Neural crest cell (in vitro differentiated cells): ENCODE data around the gene ARL8A. TPM values are rescaled to one million over a fixed set of nuclear protein-coding genes. Genes with fewer than 3 reads are reported as not detected.
A peak's percentile ranks its signal among the peaks of the same experiment; 100 is the strongest.

Experiments used
- DNase-seq: peaks from one replicate; pipeline ENCODE4 v3.0.0; 2021; ENCODE audit warnings: low read depth, mixed read lengths, low spot score
- H3K27ac Mint-ChIP-seq: one replicate; pipeline ENCODE4 v1.8.0; 2021; ENCODE audit warnings: mild to moderate bottlenecking, mixed read lengths; ENCODE audit not compliant: unreplicated experiment
- H3K27me3 Mint-ChIP-seq: 2 replicates; pipeline ENCODE4 v1.8.0; 2021; ENCODE audit warnings: low read depth, mild to moderate bottlenecking, mixed read lengths
- H3K36me3 Mint-ChIP-seq: 2 replicates; pipeline ENCODE4 v1.8.0; 2021; ENCODE audit warnings: low read depth, mild to moderate bottlenecking, mixed read lengths
- H3K4me1 Mint-ChIP-seq: 2 replicates; pipeline ENCODE4 v1.8.0; 2021; ENCODE audit warnings: mixed read lengths
- H3K4me3 Mint-ChIP-seq: one replicate; pipeline ENCODE4 v1.8.0; 2021; ENCODE audit warnings: mild to moderate bottlenecking, mixed read lengths
- H3K9me3 Mint-ChIP-seq: 2 replicates; pipeline ENCODE4 v1.8.0; 2021; ENCODE audit warnings: mixed read lengths
- total RNA-seq: library from RNA; stranded (reverse); gene quantifications from 2 replicates; pipeline ENCODE4 v1.2.1, GENCODE V29; 2021
- TF ChIP-seq, protein P1 (sequence below): fragments of 200-600 bp; sonication (generic); conservative IDR thresholded peaks from 2 replicates; pipeline ENCODE4 v1.5.0; 2021; ENCODE audit warnings: antibody characterized with exemption, mild to moderate bottlenecking

The ARL8A gene
- total RNA-seq, 1 donor from 2014 or later = 50.9 TPM

GRCh38 chr1:202101184-202101583, 43.4 kb downstream of the ARL8A start:
- no peaks in the 10 kb centered on the region for H3K27me3 Mint-ChIP-seq
- H3K4me1 Mint-ChIP-seq = peaks cover 13% of the 10 kb centered on the region
- H3K9me3 Mint-ChIP-seq = no peaks in the 10 kb centered on the region
- no peak overlapping the region for H3K4me3 Mint-ChIP-seq
- H3K36me3 Mint-ChIP-seq = no peaks in the 10 kb centered on the region
- DNase-seq = no peak
- TF ChIP-seq, protein P1, sequence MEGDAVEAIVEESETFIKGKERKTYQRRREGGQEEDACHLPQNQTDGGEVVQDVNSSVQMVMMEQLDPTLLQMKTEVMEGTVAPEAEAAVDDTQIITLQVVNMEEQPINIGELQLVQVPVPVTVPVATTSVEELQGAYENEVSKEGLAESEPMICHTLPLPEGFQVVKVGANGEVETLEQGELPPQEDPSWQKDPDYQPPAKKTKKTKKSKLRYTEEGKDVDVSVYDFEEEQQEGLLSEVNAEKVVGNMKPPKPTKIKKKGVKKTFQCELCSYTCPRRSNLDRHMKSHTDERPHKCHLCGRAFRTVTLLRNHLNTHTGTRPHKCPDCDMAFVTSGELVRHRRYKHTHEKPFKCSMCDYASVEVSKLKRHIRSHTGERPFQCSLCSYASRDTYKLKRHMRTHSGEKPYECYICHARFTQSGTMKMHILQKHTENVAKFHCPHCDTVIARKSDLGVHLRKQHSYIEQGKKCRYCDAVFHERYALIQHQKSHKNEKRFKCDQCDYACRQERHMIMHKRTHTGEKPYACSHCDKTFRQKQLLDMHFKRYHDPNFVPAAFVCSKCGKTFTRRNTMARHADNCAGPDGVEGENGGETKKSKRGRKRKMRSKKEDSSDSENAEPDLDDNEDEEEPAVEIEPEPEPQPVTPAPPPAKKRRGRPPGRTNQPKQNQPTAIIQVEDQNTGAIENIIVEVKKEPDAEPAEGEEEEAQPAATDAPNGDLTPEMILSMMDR = no peak
- H3K27ac Mint-ChIP-seq = peak overlapping the region; percentile 87

- Mint-ChIP-seq H3K4me1 (no peaks in the 10 kb centered on the region), H3K9me3 (no peaks in the 10 kb centered on the region), H3K36me3 (no peaks in the 10 kb centered on the region), H3K27me3 (peaks cover 3% of the 10 kb centered on the region), H3K27ac (no peak overlapping the region), H3K4me3 (no peak overlapping the region)
- DNase-seq = no peak
- TF ChIP-seq, protein P1 = no peak
Observed at GRCh38 chr1:202093858-202094257, 50.7 kb downstream of the ARL8A start.

DNA sequence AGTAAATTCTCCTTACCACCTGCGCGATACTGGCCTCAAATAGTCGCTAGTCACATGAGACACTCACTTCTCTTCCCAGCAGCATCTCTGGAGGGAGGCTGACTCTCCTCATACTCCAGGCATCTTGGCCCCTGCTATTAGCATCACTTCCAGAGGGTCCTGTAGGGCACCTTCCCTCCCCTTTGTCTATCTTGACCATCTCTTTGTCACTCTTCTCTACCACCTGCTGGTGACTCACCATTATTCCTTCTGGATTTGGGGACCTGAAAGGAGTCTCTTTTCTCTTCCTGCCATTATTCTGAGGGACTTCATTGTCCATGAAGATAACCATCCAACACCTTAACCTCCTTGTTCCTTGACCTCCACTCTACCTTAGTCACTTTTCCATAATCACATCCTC, 53.5 kb downstream of the ARL8A start:
- no peak overlapping the region for H3K4me3 Mint-ChIP-seq
- no peak overlapping the region for H3K27ac Mint-ChIP-seq

GRCh38 chr1:202088206-202088605, 56.3 kb downstream of the ARL8A start:
- H3K27me3 Mint-ChIP-seq = peaks cover 3% of the 10 kb centered on the region
- peaks cover 31% of the 10 kb centered on the region for H3K4me1 Mint-ChIP-seq
- no peak for DNase-seq
- TF ChIP-seq, protein P1 = no peak
- H3K36me3 Mint-ChIP-seq = no peaks in the 10 kb centered on the region
- H3K9me3 Mint-ChIP-seq = no peaks in the 10 kb centered on the region
- H3K27ac Mint-ChIP-seq = peak overlapping the region; percentile 37
- no peak overlapping the region for H3K4me3 Mint-ChIP-seq

More for the DNA sequence above, 53.5 kb downstream of the ARL8A start:
- Mint-ChIP-seq H3K4me1 (peaks cover 14% of the 10 kb centered on the region), H3K27me3 (peaks cover 3% of the 10 kb centered on the region), H3K36me3 (no peaks in the 10 kb centered on the region), H3K9me3 (no peaks in the 10 kb centered on the region)
- TF ChIP-seq, protein P1 = no peak
- no peak for DNase-seq

- no peak for DNase-seq
- Mint-ChIP-seq H3K4me3 (no peak overlapping the region), H3K4me1 (peaks cover 31% of the 10 kb centered on the region), H3K27ac (peak overlapping the region; percentile 90), H3K36me3 (no peaks in the 10 kb centered on the region), H3K27me3 (peaks cover 2% of the 10 kb centered on the region), H3K9me3 (no peaks in the 10 kb centered on the region)
- TF ChIP-seq, protein P1 = no peak
Observed at GRCh38 chr1:202086579-202087350, 57.8 kb downstream of the ARL8A start.
